NCI-H2171 (cell line): ENCODE results near the gene IFITM10.

ENCODE experiments used
- DNase-seq: peaks from one replicate; lab custom pipeline; 2025; lab: John Stamatoyannopoulos, UW

IFITM10 gene

GRCh38 chr11:1740786-1741530, 9.4 kb downstream of the IFITM10 start:
- no peak for DNase-seq

- no peak for DNase-seq
These were observed 10.8 kb downstream of the IFITM10 start for GRCh38 chr11:1739576-1739975.

DNA sequence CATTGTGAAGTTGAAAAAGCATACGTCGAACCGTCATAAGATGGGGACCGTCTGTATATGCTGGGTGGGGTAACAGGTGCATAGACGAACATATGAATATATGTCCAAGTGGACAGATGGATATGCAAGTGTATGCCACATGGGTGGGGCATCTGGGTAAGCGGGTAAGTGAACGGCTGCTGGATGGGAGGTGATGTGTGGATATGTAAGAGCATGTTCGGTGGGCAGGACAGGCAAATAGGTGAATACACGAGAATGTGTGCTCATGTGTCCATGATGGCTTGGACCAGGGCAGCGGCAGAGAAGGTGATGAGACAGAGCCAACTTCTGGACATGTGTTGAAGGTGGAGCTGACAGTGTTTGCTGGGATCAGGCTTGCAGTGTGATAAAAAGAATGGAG, 12.0 kb downstream of the IFITM10 start:
- no peak for DNase-seq

GRCh38 chr11:1737080-1737757, 13.2 kb downstream of the IFITM10 start:
- DNase-seq, result no peak

DNA sequence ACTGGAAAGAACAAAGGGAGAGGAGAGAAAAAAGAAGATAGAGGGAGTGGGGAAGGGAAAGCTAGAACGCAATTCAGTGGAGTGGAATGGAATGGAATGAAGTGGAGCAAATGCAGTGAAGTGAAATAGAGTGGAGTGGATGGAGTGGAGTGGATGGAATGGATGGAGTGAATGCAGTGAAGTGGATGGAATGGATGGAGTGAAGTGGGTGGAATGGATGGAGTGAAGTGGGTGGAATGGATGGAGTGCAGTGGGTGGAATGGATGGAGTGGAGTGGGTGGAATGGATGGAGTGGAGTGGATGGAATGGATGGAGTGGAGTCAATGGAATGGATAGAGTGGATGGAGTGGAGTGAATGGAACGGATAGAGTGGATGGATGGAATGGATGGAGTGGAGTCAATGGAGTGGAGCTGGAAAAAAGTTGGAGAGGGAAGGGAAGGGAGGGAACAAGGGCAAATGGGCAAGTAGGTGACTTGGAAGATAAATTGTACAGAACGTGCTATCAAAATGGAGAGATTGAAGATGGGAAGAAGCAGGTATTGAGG, 13.9 kb downstream of the IFITM10 start:
- DNase-seq, result no peak

GRCh38 chr11:1735271-1735670, 15.1 kb downstream of the IFITM10 start:
- no peak for DNase-seq

DNA sequence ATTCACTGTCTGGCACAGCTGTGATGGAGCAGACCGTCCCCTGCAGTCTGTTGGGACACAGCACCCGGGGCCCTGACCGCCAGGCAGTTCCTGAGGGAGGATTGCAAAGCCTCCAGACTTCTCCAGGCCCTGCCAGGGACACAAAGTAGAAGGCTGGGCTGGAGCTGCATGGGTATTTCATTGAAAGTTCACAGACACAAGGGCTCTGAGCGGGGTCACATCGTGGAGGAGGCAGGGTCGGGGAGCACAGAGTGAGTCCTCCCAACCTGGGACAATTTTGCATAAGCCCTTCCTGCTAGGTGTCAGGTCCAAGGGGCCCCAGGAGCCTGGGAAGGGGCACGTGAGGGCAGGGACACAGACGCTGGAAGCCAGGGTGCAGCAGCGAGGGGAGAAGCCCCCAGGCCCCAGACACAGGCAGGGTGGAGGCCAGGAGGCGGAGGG, 15.7 kb downstream of the IFITM10 start:
- no peak for DNase-seq

DNA sequence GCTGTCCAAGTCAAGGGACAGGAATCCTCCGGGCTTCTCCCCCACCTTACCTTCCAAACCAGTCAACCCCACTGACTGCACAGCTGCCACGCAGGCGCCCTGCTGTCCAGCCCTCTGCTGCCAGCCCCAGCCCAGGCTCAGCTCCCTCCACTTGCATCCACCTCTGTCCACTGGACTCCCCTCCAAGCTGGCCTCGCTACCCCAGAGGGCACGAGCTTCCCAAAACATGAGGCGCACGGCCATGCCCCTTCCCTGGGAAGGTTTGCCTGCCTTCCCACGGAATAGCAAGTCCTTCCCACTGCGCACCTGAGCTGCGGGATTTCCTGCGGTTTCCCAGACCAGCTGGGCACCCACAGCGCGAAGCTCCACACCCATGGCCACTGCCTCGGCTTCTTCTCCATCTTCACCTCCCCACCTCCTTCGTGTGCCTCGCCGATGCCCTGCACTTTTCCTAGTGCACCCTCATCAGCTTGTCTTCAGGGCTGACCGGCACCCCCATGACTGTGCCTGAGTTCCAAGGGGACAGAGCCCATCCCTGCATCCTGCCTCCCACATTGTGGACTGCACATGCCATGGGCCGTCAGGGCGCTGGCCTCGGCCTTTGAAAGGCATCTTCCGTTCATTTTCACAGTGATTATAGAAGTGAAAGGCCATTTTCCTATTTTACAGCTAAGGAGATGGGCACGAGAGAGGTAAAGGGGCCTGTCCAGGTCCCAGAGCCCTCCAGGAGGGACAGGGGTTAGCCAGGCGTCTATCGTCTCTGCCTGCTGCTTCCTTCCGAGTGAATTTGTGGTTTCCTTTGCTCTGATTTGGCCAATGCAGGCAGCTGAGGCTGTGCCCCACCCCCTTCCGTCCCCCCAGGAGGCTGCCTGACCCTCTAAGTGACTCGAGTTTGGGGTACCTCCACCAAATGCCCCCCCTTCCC, 16.4 kb downstream of the IFITM10 start:
- DNase-seq, result no peak

DNA sequence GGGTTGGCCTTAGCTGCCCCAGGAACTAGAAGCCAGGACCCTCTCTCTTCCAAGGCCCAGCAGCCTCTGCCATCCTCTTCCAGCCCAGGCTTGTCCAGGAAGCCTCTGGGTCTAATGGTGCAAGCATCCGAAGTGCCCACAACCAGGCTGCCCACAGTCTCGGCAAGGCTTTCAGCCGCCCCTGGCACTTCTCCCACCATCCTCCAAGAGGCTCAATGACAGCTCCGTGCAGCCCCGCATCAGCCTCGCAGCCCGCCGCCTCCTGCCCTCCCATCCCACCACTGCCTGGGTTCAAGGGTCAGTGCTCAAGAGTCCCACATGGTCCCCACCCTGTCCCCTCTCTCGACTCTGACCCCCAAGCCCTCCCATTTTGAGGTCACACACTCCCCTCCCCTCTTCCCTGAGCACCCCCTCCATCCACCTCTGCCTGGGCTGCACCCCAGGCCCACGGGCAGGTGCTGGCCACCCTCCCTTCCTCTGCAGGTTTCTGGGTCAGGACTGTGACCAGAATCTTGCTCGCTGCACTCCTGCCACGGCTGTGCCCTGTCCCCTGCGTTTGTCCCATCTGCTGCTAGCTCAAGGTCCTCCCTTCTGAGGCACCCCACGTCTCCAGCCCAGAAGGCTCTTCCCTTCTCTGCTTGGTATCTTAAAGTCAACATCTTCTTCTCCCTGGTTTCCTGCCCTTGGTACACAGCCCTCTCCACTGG, 17.2 kb downstream of the IFITM10 start:
- DNase-seq, result no peak

- DNase-seq, result no peak
These were observed 17.9 kb downstream of the IFITM10 start for GRCh38 chr11:1732418-1733008.

DNA sequence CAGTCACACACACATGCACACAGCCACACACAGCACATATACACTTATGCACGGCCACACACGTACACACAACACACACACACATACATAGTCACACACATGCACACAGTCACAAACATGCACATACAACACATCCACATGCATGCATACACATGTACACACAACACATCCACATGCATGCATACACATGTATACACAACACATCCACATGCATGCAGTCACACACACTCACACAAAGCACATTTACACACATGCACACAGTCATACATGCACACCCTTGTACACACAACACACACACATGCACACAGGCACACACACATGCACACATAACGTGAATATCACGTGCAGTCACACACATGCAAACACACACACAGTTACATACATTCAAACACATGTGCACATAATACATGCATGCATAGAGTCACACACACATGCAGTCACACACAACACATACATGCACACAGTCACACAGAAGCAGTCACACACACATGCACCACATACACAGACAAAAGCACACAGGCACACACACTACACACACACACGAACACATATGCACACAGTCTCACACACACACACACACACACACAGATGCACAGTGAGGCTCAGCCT, 18.8 kb downstream of the IFITM10 start:
- DNase-seq, result no peak

- DNase-seq, result no peak
These were observed 20.3 kb downstream of the IFITM10 start for GRCh38 chr11:1730059-1730629.

DNA sequence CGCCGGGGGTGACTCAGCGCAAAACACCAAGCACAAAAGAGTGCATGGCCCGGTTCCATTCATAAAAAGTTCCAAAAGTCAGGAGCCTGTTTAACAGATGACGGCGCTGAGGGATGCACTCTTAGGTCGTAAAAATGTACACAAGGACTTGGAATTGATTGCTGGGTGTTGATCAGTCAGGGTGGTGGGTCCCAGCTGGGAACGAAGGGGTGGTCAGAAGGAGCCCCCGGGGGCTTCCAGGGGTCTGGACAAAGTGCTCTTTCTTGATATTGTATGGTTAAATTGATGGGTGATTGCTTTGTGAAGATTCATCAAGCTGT, 20.7 kb downstream of the IFITM10 start:
- no peak for DNase-seq

GRCh38 chr11:1728931-1729691, 21.3 kb downstream of the IFITM10 start:
- no peak for DNase-seq

GRCh38 chr11:1728301-1728700, 22.1 kb downstream of the IFITM10 start:
- no peak for DNase-seq

DNA sequence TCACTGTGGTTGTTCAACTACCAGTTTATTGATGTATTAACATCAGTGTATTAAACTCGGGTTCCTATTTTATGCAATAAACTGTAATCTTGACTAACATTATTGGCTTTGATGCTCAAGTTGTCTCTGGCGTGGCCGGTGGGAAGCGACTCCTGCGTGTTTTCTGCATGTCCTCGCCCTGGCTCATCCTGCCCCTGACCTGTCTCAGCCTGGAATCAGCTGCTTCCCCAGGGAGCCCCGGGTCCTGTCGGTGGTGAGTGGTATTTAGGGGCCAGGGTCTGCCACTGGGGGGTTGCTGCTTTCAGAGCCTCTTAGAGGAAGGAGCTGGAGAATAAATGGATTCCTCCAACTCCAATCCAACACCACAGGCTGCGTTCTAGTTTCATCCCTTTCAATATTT, 22.5 kb downstream of the IFITM10 start:
- DNase-seq, result no peak

DNA sequence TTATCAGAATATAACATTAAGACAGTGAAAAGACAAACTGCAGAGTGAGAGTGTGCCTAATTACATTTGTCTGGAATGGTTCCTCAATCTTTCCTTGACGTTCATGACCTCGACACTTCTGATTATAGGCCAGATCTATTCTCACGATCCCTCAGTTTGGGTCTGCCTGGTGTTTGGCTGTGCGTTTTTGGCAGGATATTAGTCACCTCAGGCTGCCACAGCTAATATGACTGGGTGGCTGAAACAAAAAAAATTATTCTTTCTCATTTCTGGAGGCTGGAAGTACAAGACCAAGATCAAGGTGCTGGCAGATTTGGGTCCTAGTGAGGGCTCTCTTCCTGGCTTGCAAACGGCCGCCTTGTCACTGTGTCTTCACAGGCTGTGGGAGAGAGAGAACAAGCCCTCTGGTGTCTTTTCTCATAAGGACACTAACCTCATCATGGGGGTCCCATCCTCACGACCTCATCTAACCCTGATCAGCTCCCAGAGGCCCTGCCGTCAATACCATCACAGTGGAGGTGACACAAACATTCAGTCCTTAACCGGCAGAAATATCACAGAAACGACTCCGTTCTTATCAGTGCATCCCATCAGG, 23.2 kb downstream of the IFITM10 start:
- no peak for DNase-seq

DNA sequence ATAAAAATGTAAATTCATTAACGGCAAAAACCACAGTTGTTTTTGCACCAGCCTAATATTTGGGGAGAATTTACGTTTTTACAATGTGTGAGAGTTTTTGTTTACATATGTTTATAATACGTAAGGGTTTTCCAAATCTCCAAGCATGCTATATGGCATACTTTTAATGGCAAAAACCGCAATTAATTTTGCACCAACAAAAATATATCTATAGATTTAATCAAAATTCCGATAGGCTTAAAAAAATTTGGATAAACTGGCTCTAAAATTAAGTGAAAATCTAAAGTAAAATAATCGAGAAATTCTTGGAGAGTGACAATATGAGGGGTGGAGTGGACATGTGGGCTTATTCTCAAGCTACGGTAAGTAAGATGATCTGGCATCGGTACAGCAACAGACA, 30.6 kb downstream of the IFITM10 start:
- DNase-seq, result no peak

DNA sequence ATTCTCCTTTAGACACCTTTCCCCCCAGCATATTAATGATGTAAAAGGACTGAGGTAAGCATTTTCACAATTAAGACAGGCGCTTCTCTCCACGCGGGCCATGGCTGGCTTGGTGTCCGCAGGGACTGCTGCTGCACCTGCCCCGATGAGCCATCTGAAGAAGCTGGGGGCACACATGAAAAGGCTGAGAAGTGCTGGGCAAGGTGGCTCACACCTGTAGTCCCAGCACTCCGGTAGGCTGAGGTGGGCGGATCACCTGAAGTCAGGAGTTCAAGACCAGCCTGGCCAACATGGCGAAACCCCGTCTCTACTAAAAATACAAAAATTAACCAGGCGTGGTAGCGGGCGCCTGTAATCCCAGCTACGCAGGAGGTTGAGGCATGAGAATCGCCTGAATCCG, 32.1 kb downstream of the IFITM10 start:
- no peak for DNase-seq

DNA sequence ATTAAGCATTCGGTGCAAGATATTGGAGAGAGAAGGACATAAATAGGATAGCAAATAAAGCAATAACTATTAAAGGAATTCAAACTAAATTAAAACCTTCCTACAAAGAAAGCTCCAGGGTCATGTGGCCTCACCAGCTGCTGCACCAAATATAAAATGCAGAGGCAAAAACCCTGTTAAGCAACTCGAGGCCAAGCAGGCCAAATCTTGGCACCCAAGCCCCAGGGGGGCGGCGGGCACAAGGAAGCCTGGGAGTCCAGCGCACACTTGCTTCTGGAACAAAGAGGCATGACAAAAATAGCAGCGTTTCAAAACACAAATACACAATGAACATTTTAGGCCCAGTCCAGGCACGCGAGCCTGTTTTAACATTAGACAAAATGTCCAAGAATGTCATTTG, 32.6 kb downstream of the IFITM10 start:
- no peak for DNase-seq
